GM19397 (cell line): ENCODE results near the gene COL23A1.

Experiments
- ATAC-seq: cut with Tn5 transposase; IDR thresholded peaks from one replicate; pipeline ENCODE4 v1.9.1; 2021; ENCODE audit warnings: mild to moderate bottlenecking, moderate library complexity; ENCODE audit not compliant: unreplicated experiment

The COL23A1 gene

GRCh38 chr5:178295589-178295988 is 294.6 kb downstream of the COL23A1 start:
- no peak for ATAC-seq

- ATAC-seq: no peak
Observed at GRCh38 chr5:178293815-178294214, 296.4 kb downstream of the COL23A1 start.

DNA sequence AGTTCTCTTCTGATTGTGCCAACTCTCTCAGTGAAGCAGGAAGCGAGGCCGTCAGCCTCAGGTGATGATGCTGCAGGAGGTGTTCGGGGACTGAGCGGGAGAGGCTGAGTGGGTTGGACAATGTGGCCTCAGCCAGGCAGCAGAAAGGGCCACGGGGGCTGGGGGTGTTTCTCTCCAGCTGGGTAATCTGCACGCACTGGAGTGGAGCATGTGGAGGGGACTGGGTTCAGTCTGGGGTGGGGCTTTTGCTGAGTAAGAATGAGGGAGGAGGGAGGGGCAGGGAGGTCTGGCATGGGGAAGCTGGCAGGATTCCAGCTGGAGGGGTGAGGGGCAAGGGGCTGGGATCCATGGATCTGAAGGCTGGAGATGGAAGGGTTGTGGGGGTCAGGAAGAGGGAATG is 296.8 kb downstream of the COL23A1 start:
- no peak for ATAC-seq

- no peak for ATAC-seq
Observed at GRCh38 chr5:178292826-178293205, 297.4 kb downstream of the COL23A1 start.

DNA sequence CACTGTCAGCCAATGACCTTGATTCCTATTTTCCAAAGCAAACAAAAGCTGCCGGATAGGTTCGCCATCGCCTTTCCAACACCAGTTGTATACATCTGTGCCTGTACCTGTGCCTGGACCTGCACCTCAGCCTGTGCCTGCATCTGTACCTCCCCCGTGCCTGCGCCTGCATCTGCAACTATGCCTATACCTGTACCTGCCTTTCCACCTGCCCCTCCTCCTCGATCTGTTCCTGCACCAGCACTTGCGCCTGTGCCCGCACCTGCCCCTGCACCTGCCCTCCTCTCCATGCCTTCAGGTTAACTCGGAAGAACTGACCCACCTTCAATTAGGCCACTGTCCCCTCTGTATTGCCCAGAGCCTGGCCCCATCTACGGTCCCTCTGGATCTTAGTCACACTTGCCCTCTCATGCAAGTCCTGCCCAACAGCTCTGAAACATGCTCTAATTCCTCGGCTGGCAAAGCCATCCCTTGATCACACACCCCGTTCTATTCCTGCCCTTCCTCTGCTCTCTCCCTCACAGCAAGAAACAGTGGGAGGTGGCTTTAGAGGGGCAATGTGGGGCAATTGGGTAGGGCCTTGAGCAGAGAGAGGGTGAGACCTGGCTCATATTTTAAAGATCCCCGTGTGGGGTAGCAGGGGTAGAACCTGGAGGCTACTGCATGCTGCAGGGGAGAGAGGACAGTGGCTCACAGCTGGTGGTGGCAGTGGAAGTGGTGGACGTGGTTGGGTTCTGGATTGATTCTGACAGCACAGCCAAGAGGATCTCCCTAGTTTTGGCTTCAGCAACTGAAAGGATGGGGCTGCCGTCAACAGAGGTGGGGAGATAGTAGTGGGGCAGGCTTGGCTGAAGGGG is 298.0 kb downstream of the COL23A1 start:
- ATAC-seq: no peak

- no peak for ATAC-seq
Observed at GRCh38 chr5:178291161-178291561, 299.0 kb downstream of the COL23A1 start.

GRCh38 chr5:178290376-178290775 is 299.8 kb downstream of the COL23A1 start:
- ATAC-seq: no peak

DNA sequence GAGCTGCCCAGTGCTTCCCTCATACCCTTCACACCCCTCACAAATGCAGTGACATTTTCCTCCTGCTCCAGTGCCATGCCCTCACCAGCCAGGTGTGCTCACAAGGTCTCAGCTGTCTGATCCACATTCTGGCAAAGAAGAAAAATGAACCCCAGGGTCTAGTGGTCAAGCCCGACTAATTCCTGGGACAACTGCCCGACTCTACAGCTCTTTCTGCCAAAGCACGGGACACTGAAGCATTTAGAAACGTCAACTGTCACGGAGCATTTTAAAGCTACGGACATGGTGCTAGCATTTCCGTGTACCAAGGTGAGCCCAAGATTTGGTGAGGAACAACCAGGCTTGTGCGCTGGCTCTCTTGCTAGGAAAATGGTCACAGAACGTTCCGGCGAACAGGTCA is 300.8 kb downstream of the COL23A1 start:
- no peak for ATAC-seq

DNA sequence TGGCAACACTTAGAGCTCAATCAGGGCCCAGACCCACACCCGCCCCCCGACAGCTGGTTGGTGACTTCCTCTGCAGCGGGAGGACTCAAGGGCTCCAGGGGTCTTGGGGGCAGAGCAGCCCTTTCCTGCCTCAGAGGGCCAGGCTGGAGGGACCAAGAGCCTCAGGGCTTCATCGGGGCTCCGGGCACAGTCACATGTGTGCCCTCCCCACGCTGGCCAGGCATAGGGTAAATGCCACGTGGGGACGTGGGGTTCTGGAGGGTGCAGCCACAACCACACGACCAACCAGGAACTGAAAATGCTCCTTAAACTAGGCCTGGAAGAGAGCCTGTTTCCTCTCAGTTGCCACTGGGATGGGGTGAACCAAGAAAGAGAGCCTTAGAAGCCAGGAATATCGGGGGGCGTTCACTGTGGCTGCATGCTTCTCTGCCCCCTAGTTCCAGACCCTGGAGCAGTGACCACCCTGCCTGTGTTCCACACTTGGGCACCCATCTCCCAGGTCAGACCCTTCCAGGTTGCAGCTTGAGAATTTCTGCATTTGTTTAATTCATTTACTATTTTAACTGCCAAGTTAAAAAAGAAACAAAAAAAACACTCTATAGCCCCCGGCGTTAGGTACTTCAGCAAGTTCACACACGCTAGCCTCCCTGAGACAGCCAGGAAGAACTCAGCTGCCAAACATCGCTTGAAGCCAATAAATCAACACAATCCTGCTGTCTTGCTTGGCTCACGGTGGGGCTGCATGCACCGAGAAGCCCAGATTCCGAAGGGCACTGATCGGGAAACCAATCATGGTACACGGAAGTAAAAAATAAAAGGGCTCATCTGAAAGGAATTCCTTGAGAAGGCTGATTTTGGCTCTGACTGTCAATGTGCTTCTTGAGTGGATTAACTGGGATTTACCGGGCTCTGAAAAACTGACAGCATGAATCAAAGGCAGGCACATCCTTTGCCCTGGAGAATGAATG is 301.5 kb downstream of the COL23A1 start:
- ATAC-seq: no peak

GRCh38 chr5:178287791-178288105 is 302.4 kb downstream of the COL23A1 start:
- no peak for ATAC-seq

- ATAC-seq: no peak
Observed at GRCh38 chr5:178287091-178287790, 303.0 kb downstream of the COL23A1 start.

- no peak for ATAC-seq
Observed at GRCh38 chr5:178286226-178287090, 303.7 kb downstream of the COL23A1 start.

DNA sequence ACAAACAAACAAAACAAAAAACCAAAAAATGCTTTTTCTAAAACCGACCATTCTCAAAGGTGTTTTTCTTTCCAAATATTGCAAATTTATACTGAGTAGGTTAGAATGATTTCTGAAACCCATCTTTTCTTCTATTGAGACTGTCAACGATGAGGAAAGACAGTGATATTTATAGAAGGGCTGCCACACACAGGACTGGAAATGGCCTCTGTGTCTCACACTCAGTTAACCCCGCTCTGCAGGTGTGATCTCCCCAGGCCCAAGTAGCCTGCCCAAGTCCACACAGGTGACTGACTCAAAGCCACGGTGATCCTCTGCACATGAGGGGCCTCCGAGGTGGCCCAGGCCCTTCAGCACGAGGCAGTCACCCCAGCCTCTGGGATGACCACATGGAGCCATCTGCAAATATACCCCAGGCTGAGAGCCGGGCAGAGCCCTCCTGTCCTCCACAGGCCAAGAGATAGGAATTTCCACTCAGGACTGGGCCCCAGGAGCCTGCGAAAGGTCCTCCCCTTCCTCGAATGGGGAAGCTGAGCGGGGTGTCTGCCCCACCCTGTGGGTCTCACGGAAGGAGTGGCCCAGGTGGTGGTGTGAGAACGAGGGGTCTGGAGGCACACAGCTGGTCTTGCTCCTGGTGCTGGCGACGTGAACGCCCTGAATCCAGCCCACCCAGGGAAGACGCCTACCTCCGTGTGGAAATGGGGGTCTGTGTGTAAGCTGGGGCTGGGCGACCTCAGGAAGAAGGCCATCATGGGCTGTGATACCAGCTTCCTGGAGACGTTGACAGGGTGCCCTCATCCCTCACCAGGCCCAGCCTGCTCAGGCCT is 304.6 kb downstream of the COL23A1 start:
- ATAC-seq: no peak

- no peak for ATAC-seq
Observed at GRCh38 chr5:178284996-178285395, 305.2 kb downstream of the COL23A1 start.

GRCh38 chr5:178284093-178284675 is 306.0 kb downstream of the COL23A1 start:
- ATAC-seq: no peak

DNA sequence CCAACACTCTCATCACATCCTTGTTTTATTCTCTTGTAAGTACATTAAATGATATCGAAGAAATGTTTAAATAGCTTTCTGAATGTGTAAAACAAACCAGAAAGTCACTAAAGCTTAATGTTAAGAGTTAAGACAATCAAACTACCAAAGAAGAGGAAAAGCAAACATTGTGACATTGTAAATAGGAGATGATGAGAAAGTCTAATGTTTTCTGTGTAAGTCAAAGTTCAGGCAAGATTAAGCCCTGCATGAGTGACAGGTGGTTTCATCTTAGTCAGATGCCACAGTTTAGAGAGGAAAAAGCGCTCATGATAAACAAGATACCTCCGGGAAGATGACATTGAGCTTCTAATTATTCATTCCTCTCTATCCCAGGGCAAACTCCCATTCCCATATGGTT is 306.7 kb downstream of the COL23A1 start:
- no peak for ATAC-seq

- no peak for ATAC-seq
Observed at GRCh38 chr5:178282391-178282790, 307.8 kb downstream of the COL23A1 start.

GRCh38 chr5:178281331-178281730 is 308.9 kb downstream of the COL23A1 start:
- no peak for ATAC-seq

GRCh38 chr5:178280631-178281030 is 309.6 kb downstream of the COL23A1 start:
- no peak for ATAC-seq
